HEK293 (cell line): ENCODE measurements around the gene OLFM2.

Experiments
- CTCF ChIA-PET: fragments of 350-600 bp; formaldehyde crosslinking; extraction: SDS; loops from one replicate; lab custom pipeline; 2021; ENCODE audit warnings: antibody characterized with exemption; lab: Yijun Ruan, JAX
- POLR2A ChIA-PET: fragments of 300-600 bp; formaldehyde crosslinking; extraction: SDS; loops from one replicate; lab custom pipeline; 2020; ENCODE audit warnings: antibody characterized with exemption, inconsistent platforms; lab: Yijun Ruan, JAX
- H3K27ac ChIP-seq: fragments of 200-500 bp; sonication (Bioruptor generic); 2 replicates; pipeline ENCODE4 v1.5.1; 2014; ENCODE audit warnings: low read depth, low read length, control low read depth, inconsistent platforms; ENCODE audit errors: extremely low read depth
- H3K36me3 ChIP-seq, 2 experiments: fragments of 200-500 bp in 1 of 2; sonication (Bioruptor generic) in 1 of 2; 1 replicate in 1 of 2; 2 replicates in 1 of 2; pipeline ENCODE4 v1.5.1; 2014 to 2017; ENCODE audit warnings: inconsistent platforms in 2 of 2, low read length in 2 of 2; ENCODE audit not compliant: control insufficient read depth in 2 of 2, insufficient read depth in 1 of 2
- H3K4me1 ChIP-seq: fragments of 200-500 bp; sonication (Bioruptor generic); 2 replicates; pipeline ENCODE4 v1.5.1; 2014; ENCODE audit warnings: mild to moderate bottlenecking, low read length, inconsistent platforms; ENCODE audit not compliant: control insufficient read depth, insufficient read depth
- H3K4me3 ChIP-seq: 2 replicates; pipeline ENCODE4 v1.5.1; 2011; ENCODE audit warnings: low read depth, mild to moderate bottlenecking, control low read depth, low read length, moderate library complexity
- H3K9me3 ChIP-seq: fragments of 200-500 bp; sonication (Bioruptor generic); 2 replicates; pipeline ENCODE4 v1.5.1; 2014; ENCODE audit warnings: low read depth, low read length, inconsistent platforms; ENCODE audit not compliant: control insufficient read depth, insufficient read depth
- CTCF ChIP-seq: fragments of 450-650 bp; formaldehyde crosslinking; IDR thresholded peaks from 2 replicates; pipeline ENCODE4 v1.5.1; 2016; ENCODE audit warnings: missing biosample characterization, missing genetic modification characterization
- ELK4 ChIP-seq: IDR thresholded peaks from 2 replicates; pipeline ENCODE4 v1.6.1; 2011; ENCODE audit warnings: mild to moderate bottlenecking, low read depth, low read length, borderline replicate concordance
- INSM2 ChIP-seq: fragments of 450-650 bp; formaldehyde crosslinking; IDR thresholded peaks from 2 replicates; pipeline ENCODE4 v1.5.1; 2016; ENCODE audit warnings: missing biosample characterization, missing genetic modification characterization
- KLF7 ChIP-seq: fragments of 450-650 bp; formaldehyde crosslinking; IDR thresholded peaks from 2 replicates; pipeline ENCODE4 v1.5.1; 2016; ENCODE audit warnings: missing biosample characterization, missing genetic modification characterization, borderline replicate concordance
- MZF1 ChIP-seq: fragments of 450-650 bp; formaldehyde crosslinking; IDR thresholded peaks from 2 replicates; pipeline ENCODE4 v1.5.1; 2017; ENCODE audit warnings: missing biosample characterization, missing genetic modification characterization, borderline replicate concordance
- SP2 ChIP-seq: fragments of 450-650 bp; formaldehyde crosslinking; IDR thresholded peaks from 2 replicates; pipeline ENCODE4 v1.5.1; 2016; ENCODE audit warnings: missing biosample characterization, missing genetic modification characterization
- SP3 ChIP-seq: fragments of 450-650 bp; formaldehyde crosslinking; IDR thresholded peaks from 2 replicates; pipeline ENCODE4 v1.5.1; 2016; ENCODE audit warnings: missing biosample characterization, missing genetic modification characterization
- ZNF114 ChIP-seq: fragments of 450-650 bp; formaldehyde crosslinking; IDR thresholded peaks from 2 replicates; pipeline ENCODE4 v1.5.0; 2017; ENCODE audit warnings: missing biosample characterization, missing genetic modification characterization
- ZNF19 ChIP-seq: fragments of 450-650 bp; formaldehyde crosslinking; IDR thresholded peaks from 2 replicates; pipeline ENCODE4; 2016; ENCODE audit warnings: missing biosample characterization, missing genetic modification characterization, low read depth
- ZNF214 ChIP-seq: fragments of 450-650 bp; formaldehyde crosslinking; IDR thresholded peaks from 2 replicates; pipeline ENCODE4 v1.5.1; 2017; ENCODE audit warnings: missing biosample characterization, mild to moderate bottlenecking, missing genetic modification characterization, borderline replicate concordance
- ZNF280D ChIP-seq: fragments of 450-650 bp; formaldehyde crosslinking; IDR thresholded peaks from 2 replicates; pipeline ENCODE4 v1.5.1; 2016; ENCODE audit warnings: missing biosample characterization, missing genetic modification characterization
- ZNF311 ChIP-seq: fragments of 450-650 bp; formaldehyde crosslinking; IDR thresholded peaks from 2 replicates; pipeline ENCODE4 v1.5.1; 2017; ENCODE audit warnings: missing biosample characterization, missing genetic modification characterization, borderline replicate concordance
- ZNF324 ChIP-seq: fragments of 450-650 bp; formaldehyde crosslinking; IDR thresholded peaks from 2 replicates; pipeline ENCODE4 v1.5.1; 2016; ENCODE audit warnings: missing biosample characterization, missing genetic modification characterization
- ZNF416 ChIP-seq: fragments of 450-650 bp; formaldehyde crosslinking; IDR thresholded peaks from 2 replicates; pipeline ENCODE4 v1.5.1; 2016; ENCODE audit warnings: missing biosample characterization, missing genetic modification characterization
- ZNF48 ChIP-seq: fragments of 450-650 bp; formaldehyde crosslinking; IDR thresholded peaks from 2 replicates; pipeline ENCODE4 v1.5.1; 2016; ENCODE audit warnings: missing biosample characterization, missing genetic modification characterization
- ZNF544 ChIP-seq: fragments of 450-650 bp; formaldehyde crosslinking; IDR thresholded peaks from 2 replicates; pipeline ENCODE4 v1.5.0; 2017; ENCODE audit warnings: missing biosample characterization, missing genetic modification characterization
- ZNF561 ChIP-seq: fragments of 450-650 bp; IDR thresholded peaks from 2 replicates; pipeline ENCODE4 v1.5.1; 2018; ENCODE audit warnings: missing biosample characterization, missing genetic modification characterization, borderline replicate concordance
- ZNF654 ChIP-seq: fragments of 450-650 bp; formaldehyde crosslinking; IDR thresholded peaks from 2 replicates; pipeline ENCODE4 v1.5.1; 2016; ENCODE audit warnings: low read depth, missing biosample characterization, missing genetic modification characterization
- ZSCAN23 ChIP-seq: fragments of 450-650 bp; formaldehyde crosslinking; IDR thresholded peaks from 2 replicates; pipeline ENCODE4 v1.5.1; 2016; ENCODE audit warnings: missing biosample characterization, missing genetic modification characterization
- TF ChIP-seq, protein P1 (sequence below): fragments of 450-650 bp; formaldehyde crosslinking; IDR thresholded peaks from 2 replicates; pipeline ENCODE4 v1.5.1; 2016; ENCODE audit warnings: missing biosample characterization, missing genetic modification characterization
- TF ChIP-seq, protein P2 (sequence below): fragments of 450-650 bp; formaldehyde crosslinking; IDR thresholded peaks from 2 replicates; pipeline ENCODE4 v1.5.1; 2016; ENCODE audit warnings: missing biosample characterization, missing genetic modification characterization
- TF ChIP-seq, protein P3 (sequence below): fragments of 450-650 bp; formaldehyde crosslinking; IDR thresholded peaks from 2 replicates; pipeline ENCODE4 v1.5.1; 2016; ENCODE audit warnings: missing biosample characterization, missing genetic modification characterization

Gene OLFM2

DNA sequence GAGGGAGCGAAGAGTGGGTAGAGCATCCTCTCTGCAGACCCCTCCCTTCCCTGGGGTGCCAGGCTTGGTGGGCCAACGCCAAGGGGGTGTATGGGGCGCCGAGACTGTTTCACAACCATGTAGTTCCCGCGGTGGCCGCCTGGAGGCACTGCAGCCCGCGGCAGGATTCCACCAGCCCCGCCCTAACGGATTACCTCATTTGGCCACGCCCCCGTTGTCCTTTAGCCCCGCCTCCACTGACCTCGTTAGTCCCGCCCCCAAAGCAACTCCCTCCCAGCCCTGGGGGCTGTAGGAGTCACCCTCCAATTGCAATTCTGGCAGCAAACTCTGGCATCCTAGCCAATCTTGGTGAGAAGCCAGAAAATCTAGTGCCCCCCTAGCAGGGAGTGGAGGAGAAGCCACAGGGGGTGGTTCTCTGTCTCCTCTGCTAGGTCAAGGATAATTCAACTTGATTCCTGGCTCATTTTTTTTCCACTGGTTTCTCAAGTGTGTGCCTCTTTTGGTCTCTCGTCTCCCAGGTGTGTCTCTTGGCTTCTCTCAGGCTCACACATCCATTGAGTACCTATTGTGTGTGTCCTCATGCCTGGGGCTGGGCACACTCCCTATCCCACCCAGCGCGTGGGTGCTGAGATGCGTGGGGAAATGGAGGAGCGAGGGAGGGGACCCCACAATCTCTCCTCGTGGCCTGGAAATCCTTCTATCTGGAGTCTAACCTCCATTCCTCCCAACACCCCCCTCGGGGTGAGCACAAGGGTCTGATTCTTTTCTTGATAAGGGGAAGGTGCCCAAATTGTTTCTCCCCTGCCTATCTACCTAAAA lies 2.0 kb downstream of the OLFM2 start:
- no peaks in the 10 kb centered on the region for H3K9me3 ChIP-seq
- H3K36me3 ChIP-seq: no peaks in the 10 kb centered on the region
- POLR2A ChIA-PET: no interaction called here
- no peak overlapping the region for H3K4me3 ChIP-seq
- H3K4me1 ChIP-seq: peaks cover 6% of the 10 kb centered on the region; the same call in 1 of the 2 replicates
- CTCF ChIA-PET: interaction anchor here (0.7 to 2.2 kb wide), 5 partner anchors 66 to 316 kb away, joined by 3 to 29 read pairs (median 4); no protein-coding TSS in a partner anchor
- H3K27ac ChIP-seq: no peak overlapping the region
- TF ChIP-seq MZF1 (tag by site-specific recombination) (no peak), ZNF561 (tag by site-specific recombination) (peak; percentile 28; the same call in 1 of the 2 replicates), SP2 (tag by site-specific recombination) (peak; percentile 91), CTCF (tag by site-specific recombination) (peak; percentile 86), ZNF311 (tag by site-specific recombination) (no peak), KLF7 (0 out of 2 replicates have a peak, but pooled peaks have one; percentile 28), ZNF19 (no peak), ZNF654 (tag by site-specific recombination) (peak; percentile 79), ZSCAN23 (tag by site-specific recombination) (no peak), ELK4 (no peak), ZNF48 (no peak), INSM2 (tag by site-specific recombination) (no peak), ZNF324 (tag by site-specific recombination) (no peak), ZNF214 (tag by site-specific recombination) (no peak), ZNF416 (tag by site-specific recombination) (no peak), SP3 (tag by site-specific recombination) (peak; percentile 94), ZNF114 (tag by site-specific recombination) (no peak), ZNF544 (tag by site-specific recombination) (no peak), ZNF280D (tag by site-specific recombination) (no peak)
- TF ChIP-seq, protein P1, sequence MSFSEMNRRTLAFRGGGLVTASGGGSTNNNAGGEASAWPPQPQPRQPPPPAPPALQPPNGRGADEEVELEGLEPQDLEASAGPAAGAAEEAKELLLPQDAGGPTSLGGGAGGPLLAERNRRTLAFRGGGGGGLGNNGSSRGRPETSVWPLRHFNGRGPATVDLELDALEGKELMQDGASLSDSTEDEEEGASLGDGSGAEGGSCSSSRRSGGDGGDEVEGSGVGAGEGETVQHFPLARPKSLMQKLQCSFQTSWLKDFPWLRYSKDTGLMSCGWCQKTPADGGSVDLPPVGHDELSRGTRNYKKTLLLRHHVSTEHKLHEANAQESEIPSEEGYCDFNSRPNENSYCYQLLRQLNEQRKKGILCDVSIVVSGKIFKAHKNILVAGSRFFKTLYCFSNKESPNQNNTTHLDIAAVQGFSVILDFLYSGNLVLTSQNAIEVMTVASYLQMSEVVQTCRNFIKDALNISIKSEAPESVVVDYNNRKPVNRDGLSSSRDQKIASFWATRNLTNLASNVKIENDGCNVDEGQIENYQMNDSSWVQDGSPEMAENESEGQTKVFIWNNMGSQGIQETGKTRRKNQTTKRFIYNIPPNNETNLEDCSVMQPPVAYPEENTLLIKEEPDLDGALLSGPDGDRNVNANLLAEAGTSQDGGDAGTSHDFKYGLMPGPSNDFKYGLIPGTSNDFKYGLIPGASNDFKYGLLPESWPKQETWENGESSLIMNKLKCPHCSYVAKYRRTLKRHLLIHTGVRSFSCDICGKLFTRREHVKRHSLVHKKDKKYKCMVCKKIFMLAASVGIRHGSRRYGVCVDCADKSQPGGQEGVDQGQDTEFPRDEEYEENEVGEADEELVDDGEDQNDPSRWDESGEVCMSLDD (tag by site-specific recombination): peak; percentile 90
- TF ChIP-seq, protein P2, sequence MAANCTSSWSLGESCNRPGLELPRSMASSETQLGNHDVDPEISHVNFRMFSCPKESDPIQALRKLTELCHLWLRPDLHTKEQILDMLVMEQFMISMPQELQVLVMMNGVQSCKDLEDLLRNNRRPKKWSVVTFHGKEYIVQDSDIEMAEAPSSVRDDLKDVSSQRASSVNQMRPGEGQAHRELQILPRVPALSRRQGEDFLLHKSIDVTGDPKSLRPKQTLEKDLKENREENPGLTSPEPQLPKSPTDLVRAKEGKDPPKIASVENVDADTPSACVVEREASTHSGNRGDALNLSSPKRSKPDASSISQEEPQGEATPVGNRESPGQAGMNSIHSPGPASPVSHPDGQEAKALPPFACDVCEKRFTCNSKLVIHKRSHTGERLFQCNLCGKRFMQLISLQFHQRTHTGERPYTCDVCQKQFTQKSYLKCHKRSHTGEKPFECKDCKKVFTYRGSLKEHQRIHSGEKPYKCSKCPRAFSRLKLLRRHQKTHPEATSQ (tag by site-specific recombination): no peak
- TF ChIP-seq, protein P3, sequence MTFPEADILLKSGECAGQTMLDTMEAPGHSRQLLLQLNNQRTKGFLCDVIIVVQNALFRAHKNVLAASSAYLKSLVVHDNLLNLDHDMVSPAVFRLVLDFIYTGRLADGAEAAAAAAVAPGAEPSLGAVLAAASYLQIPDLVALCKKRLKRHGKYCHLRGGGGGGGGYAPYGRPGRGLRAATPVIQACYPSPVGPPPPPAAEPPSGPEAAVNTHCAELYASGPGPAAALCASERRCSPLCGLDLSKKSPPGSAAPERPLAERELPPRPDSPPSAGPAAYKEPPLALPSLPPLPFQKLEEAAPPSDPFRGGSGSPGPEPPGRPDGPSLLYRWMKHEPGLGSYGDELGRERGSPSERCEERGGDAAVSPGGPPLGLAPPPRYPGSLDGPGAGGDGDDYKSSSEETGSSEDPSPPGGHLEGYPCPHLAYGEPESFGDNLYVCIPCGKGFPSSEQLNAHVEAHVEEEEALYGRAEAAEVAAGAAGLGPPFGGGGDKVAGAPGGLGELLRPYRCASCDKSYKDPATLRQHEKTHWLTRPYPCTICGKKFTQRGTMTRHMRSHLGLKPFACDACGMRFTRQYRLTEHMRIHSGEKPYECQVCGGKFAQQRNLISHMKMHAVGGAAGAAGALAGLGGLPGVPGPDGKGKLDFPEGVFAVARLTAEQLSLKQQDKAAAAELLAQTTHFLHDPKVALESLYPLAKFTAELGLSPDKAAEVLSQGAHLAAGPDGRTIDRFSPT: peak; percentile 86
